Measurements from ENCODE around the gene GAL3ST1. TPM values are rescaled to one million over a fixed set of nuclear protein-coding genes. Genes with fewer than 3 reads are reported as not detected.

GAL3ST1 gene
- not detected in 2 replicates for total RNA-seq (2014; rRNA removed; shearing (Covaris generic))

GRCh38 chr22:30574095-30574981 lies at the start of gene GAL3ST1:
TSS of gene GAL3ST1 (minus strand) at chr22:30574665. CDS start at chr22:30557392, 17,273 bp downstream.

GRCh38 chr22:30606455-30607299 lies 32.2 kb upstream of the GAL3ST1 start, which contains the start of gene TCN2:
TSS of gene TCN2 (plus strand) at chr22:30607174. CDS start at chr22:30607332, 158 bp downstream.

GRCh38 chr22:30591588-30592359 lies 17.3 kb upstream of the GAL3ST1 start, which contains the start of gene PES1:
TSS of gene PES1 (minus strand) at chr22:30591910. CDS start at chr22:30591833, 77 bp downstream.

GRCh38 chr22:30546616-30547015 lies 27.8 kb downstream of the GAL3ST1 start, which contains the start of gene SEC14L6:
TSS of gene SEC14L6 (minus strand) at chr22:30546741. CDS start at chr22:30546682, 59 bp downstream.

Other genes with a start within 250 kb of the GAL3ST1 start
- 9.5 and 11.5 TPM in 2 replicates for gene TBC1D10A, start 247.7 kb downstream of the GAL3ST1 start, total RNA-seq (2014; rRNA removed; shearing (Covaris generic))
- gene SF3A1, start 217.8 kb downstream of the GAL3ST1 start, total RNA-seq (2014; rRNA removed; shearing (Covaris generic)), result 63.5 and 78.7 TPM in 2 replicates
- 1.8 and 4.1 TPM in 2 replicates for gene CCDC157, start 217.7 kb downstream of the GAL3ST1 start, total RNA-seq (2014; rRNA removed; shearing (Covaris generic))
- 14.9 and 18.2 TPM in 2 replicates for gene RNF215, start 187.3 kb downstream of the GAL3ST1 start, total RNA-seq (2014; rRNA removed; shearing (Covaris generic))
- 9.6 and 11.2 TPM in 2 replicates for gene SEC14L2, start 177.6 kb downstream of the GAL3ST1 start, total RNA-seq (2014; rRNA removed; shearing (Covaris generic))
- 29.2 and 37.1 TPM in 2 replicates for gene MTFP1, start 148.9 kb downstream of the GAL3ST1 start, total RNA-seq (2014; rRNA removed; shearing (Covaris generic))
- not detected in 2 replicates for gene SEC14L3, start 102.6 kb downstream of the GAL3ST1 start, total RNA-seq (2014; rRNA removed; shearing (Covaris generic))
- gene SEC14L4, start 69.0 kb downstream of the GAL3ST1 start, total RNA-seq (2014; rRNA removed; shearing (Covaris generic)), result 1.9 and 2.1 TPM in 2 replicates
- not detected in 2 replicates for gene SEC14L6, start 27.9 kb downstream of the GAL3ST1 start, total RNA-seq (2014; rRNA removed; shearing (Covaris generic))
- gene PES1, start 17.2 kb upstream of the GAL3ST1 start, total RNA-seq (2014; rRNA removed; shearing (Covaris generic)), result 137 and 144 TPM in 2 replicates
- gene TCN2, start 32.5 kb upstream of the GAL3ST1 start, total RNA-seq (2014; rRNA removed; shearing (Covaris generic)), result 2.6 and 3.1 TPM in 2 replicates
- gene SLC35E4, start 61.1 kb upstream of the GAL3ST1 start, total RNA-seq (2014; rRNA removed; shearing (Covaris generic)), result 7.3 and 9.0 TPM in 2 replicates
- gene DUSP18, start 93.2 kb upstream of the GAL3ST1 start, total RNA-seq (2014; rRNA removed; shearing (Covaris generic)), result 2.3 and 5.5 TPM in 2 replicates
- 6.3 and 7.7 TPM in 2 replicates for gene OSBP2, start 120.2 kb upstream of the GAL3ST1 start, total RNA-seq (2014; rRNA removed; shearing (Covaris generic))